Hepatocyte (in vitro differentiated cells): ENCODE measurements around the gene SCAF4.

ENCODE experiments used
- CTCF ChIP-seq: fragments of 200-600 bp; sonication (generic); IDR thresholded peaks from 2 replicates; pipeline ENCODE4 v1.5.1; 2016; ENCODE audit warnings: antibody characterized with exemption, mild to moderate bottlenecking; ENCODE audit not compliant: poor library complexity
- EZH2 ChIP-seq: fragments of 200-600 bp; sonication (generic); IDR thresholded peaks from 2 replicates; pipeline ENCODE4 v1.6.1; 2016; ENCODE audit warnings: antibody characterized with exemption, mild to moderate bottlenecking, borderline replicate concordance
- EZH2phosphoT487 ChIP-seq: fragments of 200-600 bp; sonication (generic); IDR thresholded peaks from one replicate; pipeline ENCODE4 v1.6.1; 2018; ENCODE audit warnings: antibody characterized with exemption, mild to moderate bottlenecking, low read depth, moderate library complexity; ENCODE audit not compliant: unreplicated experiment, severe bottlenecking

- TF ChIP-seq CTCF (no peak), EZH2 (no peak), EZH2phosphoT487 (no peak)
Observed at GRCh38 chr21:31677047-31677446, 54.9 kb downstream of the SCAF4 start.
